Measurements from ENCODE around the gene MYEOV.

DNA sequence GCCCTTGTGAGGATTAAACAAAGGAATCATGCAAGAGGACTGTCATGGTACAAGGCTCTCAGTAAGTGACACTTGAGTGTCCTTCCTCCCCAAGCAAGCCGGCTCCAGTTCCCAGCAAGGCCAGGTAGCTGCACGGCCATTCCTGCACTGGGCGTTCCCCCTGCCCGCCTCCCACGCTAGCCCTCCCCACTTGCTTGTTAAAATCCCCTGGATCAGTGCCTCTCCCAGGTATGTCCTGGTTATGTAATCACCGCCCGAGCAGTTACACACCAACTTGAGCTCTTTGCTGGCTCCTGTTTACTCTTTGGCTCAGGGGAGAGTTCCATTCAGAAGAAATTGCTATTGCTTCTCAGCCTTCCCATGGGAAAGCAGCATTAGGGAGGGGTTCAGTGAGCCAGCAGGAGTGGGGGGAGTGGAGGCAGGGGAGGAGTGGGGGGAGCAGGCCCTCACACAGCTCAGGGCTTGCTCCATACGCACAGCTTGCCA, 19.4 kb upstream of the MYEOV start:
- TF ChIP-seq, protein P1, sequence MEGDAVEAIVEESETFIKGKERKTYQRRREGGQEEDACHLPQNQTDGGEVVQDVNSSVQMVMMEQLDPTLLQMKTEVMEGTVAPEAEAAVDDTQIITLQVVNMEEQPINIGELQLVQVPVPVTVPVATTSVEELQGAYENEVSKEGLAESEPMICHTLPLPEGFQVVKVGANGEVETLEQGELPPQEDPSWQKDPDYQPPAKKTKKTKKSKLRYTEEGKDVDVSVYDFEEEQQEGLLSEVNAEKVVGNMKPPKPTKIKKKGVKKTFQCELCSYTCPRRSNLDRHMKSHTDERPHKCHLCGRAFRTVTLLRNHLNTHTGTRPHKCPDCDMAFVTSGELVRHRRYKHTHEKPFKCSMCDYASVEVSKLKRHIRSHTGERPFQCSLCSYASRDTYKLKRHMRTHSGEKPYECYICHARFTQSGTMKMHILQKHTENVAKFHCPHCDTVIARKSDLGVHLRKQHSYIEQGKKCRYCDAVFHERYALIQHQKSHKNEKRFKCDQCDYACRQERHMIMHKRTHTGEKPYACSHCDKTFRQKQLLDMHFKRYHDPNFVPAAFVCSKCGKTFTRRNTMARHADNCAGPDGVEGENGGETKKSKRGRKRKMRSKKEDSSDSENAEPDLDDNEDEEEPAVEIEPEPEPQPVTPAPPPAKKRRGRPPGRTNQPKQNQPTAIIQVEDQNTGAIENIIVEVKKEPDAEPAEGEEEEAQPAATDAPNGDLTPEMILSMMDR (IDR thresholded peaks at IDR 0.05), result peak in 1 of 6 experiments; percentile 7
- TF ChIP-seq POLR2A (IDR thresholded peaks at IDR 0.05), result no peak

All from esophagus squamous epithelium (tissue), 4 donors.